Measurements from ENCODE around the gene SCAMP2. TPM values are rescaled to one million over a fixed set of nuclear protein-coding genes. Genes with fewer than 3 reads are reported as not detected.

The SCAMP2 gene
- total and polyA plus RNA-seq, 11 donors: 25.1 to 90.5 (median 46.0) TPM

DNA sequence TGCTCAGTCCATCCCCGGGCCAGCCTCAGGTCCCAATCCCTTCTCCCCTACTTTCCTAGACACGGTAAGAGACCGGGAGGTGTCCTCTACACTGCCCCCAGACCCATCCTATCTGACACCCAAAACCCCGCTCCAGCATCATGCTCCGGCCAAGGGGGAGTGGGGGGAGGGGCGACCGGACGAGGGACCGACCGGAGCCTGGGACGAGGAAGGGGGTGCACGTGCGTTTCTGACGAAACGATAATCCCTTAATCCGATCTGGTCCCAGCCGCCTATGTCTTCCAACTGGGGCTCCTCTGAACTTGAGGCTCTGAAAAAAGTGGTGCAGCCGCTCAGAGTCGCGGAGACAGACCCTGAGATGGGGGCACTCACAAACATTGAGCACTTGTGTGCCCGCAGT lies 46.2 kb downstream of the SCAMP2 start:
- no peaks in the 10 kb centered on the region for H3K9me3 ChIP-seq
- no peak for TF ChIP-seq POLR2A (IDR thresholded peaks at IDR 0.05)
- H3K4me3 ChIP-seq: no peak overlapping the region
- no peak overlapping the region for H3K27ac ChIP-seq
- intact Hi-C loops (cut with DNase I): no loop called here
- 19 to 24% (median 22%) methylated on average over 16 to 21 of the region's 21 CpGs for WGBS, 4 donors
- ATAC-seq (no peak), DNase-seq (no peak)
- H3K36me3 ChIP-seq: no peaks in the 10 kb centered on the region
- H3K4me1 ChIP-seq: peaks cover 0 to 16% (median 5%) of the 10 kb centered on the region in 12 donors
- H3K27me3 ChIP-seq: peaks cover 0 to 25% (median 16%) of the 10 kb centered on the region in 9 donors

DNA sequence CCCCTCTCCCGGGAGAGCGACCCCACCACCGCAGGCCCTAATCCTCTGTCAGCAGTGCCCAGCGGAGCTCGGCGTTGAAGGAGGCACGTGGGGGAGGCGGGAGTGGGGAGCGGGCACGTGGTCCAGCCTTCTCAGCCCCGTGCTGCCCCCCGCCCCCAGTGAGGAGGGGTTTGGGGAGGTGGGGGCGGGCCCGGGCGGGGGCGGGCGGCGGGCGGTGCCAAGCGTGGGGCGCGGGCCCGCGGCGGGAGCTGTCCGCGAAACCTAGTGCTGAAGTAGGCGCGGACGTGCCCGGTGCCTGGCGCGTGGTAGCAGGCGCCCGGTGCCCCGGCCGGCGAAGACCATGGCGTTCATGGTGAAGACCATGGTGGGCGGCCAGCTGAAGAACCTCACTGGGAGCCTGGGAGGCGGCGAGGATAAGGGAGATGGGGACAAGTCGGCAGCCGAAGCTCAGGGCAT lies 46.8 kb downstream of the SCAMP2 start, which contains the start of gene CPLX3:
TSS of gene CPLX3 (plus strand) at position 264 of the 456 bp plus-strand sequence. CDS start at position 341, 77 bp downstream.
- no peak within 1 kb of the TSS for H3K27ac ChIP-seq
- no peak within 1 kb of the TSS for H3K4me3 ChIP-seq
- no peak for DNase-seq
- TF ChIP-seq, protein P1, sequence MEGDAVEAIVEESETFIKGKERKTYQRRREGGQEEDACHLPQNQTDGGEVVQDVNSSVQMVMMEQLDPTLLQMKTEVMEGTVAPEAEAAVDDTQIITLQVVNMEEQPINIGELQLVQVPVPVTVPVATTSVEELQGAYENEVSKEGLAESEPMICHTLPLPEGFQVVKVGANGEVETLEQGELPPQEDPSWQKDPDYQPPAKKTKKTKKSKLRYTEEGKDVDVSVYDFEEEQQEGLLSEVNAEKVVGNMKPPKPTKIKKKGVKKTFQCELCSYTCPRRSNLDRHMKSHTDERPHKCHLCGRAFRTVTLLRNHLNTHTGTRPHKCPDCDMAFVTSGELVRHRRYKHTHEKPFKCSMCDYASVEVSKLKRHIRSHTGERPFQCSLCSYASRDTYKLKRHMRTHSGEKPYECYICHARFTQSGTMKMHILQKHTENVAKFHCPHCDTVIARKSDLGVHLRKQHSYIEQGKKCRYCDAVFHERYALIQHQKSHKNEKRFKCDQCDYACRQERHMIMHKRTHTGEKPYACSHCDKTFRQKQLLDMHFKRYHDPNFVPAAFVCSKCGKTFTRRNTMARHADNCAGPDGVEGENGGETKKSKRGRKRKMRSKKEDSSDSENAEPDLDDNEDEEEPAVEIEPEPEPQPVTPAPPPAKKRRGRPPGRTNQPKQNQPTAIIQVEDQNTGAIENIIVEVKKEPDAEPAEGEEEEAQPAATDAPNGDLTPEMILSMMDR (IDR thresholded peaks at IDR 0.05): no peak
- no peak for TF ChIP-seq POLR2A (IDR thresholded peaks at IDR 0.05)
- ATAC-seq: peak in 3 of 4 donors; percentile 32 to 45 (median 34)
- WGBS, 4 donors: 4 to 13% (median 6%) methylated on average over 12 to 44 of the region's 44 CpGs
- peaks cover 0 to 25% (median 16%) of the 10 kb centered on the region in 9 donors for H3K27me3 ChIP-seq
- intact Hi-C loops (cut with DNase I): no loop called here
- H3K36me3 ChIP-seq: no peaks in the 10 kb centered on the region
- H3K9me3 ChIP-seq: no peaks in the 10 kb centered on the region
- peaks cover 0 to 11% (median 3%) of the 10 kb centered on the region in 12 donors for H3K4me1 ChIP-seq

DNA sequence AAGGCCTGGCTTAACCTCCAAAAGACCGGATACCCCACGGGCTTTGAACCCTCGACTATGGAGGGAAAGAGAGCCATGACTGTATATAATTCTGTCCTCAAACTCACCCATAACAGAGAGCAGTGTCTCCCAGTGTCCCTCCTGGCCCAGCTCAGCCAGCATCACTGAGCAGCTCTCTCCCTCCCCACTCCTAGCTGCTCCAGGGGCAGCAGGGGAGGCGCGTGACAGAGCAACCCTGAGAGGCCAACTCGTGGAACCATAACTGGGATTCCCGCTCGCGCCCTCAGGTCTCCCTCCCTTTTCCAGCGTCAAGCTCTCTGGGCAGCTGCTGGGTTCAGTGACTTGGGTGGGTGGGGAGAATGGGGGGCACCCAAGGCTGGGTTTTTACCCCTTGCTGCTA lies 47.3 kb downstream of the SCAMP2 start:
- no peak for DNase-seq
- TF ChIP-seq POLR2A (IDR thresholded peaks at IDR 0.05): no peak
- TF ChIP-seq, protein P1 (IDR thresholded peaks at IDR 0.05): no peak
- intact Hi-C loops (cut with DNase I): no loop called here

DNA sequence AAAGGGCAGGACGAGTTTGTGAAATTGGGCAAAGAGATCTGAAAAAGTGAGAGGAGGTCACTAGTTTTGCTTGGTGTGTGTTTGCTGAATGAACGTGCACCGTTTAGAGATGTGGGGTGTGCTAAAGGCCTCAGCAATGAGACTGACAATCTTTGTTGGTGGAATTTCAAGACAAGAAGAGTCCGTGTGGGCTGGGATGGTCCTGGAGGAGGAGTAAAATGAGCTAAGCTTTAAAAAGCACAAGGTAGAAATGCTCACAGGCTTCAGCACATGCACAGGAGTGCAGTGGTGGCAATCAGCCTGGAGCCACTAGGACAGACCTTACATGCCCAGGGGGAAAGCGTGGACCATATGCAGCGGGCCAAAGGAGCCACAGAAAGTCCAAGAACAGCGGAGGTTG lies 48.2 kb downstream of the SCAMP2 start:
- ATAC-seq (no peak), DNase-seq (no peak)
- Histone ChIP-seq H3K4me1 (peaks cover 0 to 6% (median 0%) of the 10 kb centered on the region in 12 donors), H3K36me3 (no peaks in the 10 kb centered on the region), H3K27ac (no peak overlapping the region), H3K27me3 (peaks cover 0 to 25% (median 16%) of the 10 kb centered on the region in 9 donors), H3K9me3 (no peaks in the 10 kb centered on the region), H3K4me3 (no peak overlapping the region)
- no peak for TF ChIP-seq POLR2A (IDR thresholded peaks at IDR 0.05)
- TF ChIP-seq, protein P1 (IDR thresholded peaks at IDR 0.05): no peak
- 75 to 83% (median 76%) methylated on average over 7 of the region's 7 CpGs for WGBS, 4 donors
- intact Hi-C loops (cut with DNase I): no loop called here

More for the DNA sequence above, 47.3 kb downstream of the SCAMP2 start:
- 46 to 51% (median 48%) methylated on average over 10 of the region's 10 CpGs for WGBS, 4 donors
- no peak overlapping the region for H3K27ac ChIP-seq
- no peak for ATAC-seq
- H3K27me3 ChIP-seq: peaks cover 0 to 25% (median 16%) of the 10 kb centered on the region in 9 donors
- H3K36me3 ChIP-seq: no peaks in the 10 kb centered on the region
- no peaks in the 10 kb centered on the region for H3K9me3 ChIP-seq
- peaks cover 0 to 6% (median 0%) of the 10 kb centered on the region in 12 donors for H3K4me1 ChIP-seq
- no peak overlapping the region for H3K4me3 ChIP-seq

DNA sequence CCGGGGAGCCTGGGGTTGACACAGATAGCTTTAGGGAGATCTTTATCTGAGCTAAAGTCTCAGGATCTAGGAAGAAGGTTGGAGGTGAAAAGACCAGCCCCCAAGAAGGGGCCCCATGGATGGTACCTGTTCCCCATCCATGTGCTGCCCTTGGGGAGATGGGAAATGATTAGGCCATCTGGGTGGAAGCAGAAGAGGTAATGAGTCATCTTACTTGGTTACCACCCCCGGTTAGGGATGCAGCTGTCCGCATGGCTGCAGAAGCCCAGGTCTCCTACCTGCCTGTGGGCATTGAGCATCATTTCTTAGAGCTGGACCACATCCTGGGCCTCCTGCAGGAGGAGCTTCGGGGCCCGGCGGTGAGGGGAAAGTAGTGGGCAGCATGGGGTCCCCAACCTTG lies 49.8 kb downstream of the SCAMP2 start:
- intact Hi-C loops (cut with DNase I): no loop called here
- H3K4me3 ChIP-seq: no peak overlapping the region
- H3K36me3 ChIP-seq: no peaks in the 10 kb centered on the region
- no peak for TF ChIP-seq POLR2A (IDR thresholded peaks at IDR 0.05)
- TF ChIP-seq, protein P1 (IDR thresholded peaks at IDR 0.05): no peak
- no peak overlapping the region for H3K27ac ChIP-seq
- 71 to 84% (median 77%) methylated on average over 5 to 6 of the region's 6 CpGs for WGBS, 4 donors
- peaks cover 0 to 21% (median 12%) of the 10 kb centered on the region in 9 donors for H3K27me3 ChIP-seq
- DNase-seq (no peak), ATAC-seq (no peak)
- no peaks in the 10 kb centered on the region for H3K9me3 ChIP-seq
- H3K4me1 ChIP-seq: peaks cover 0 to 6% (median 0%) of the 10 kb centered on the region in 12 donors
